ENCODE results near the gene MNX1. TPM values are rescaled to one million over a fixed set of nuclear protein-coding genes. Genes with fewer than 3 reads are reported as not detected.

The MNX1 gene
- polyA plus RNA-seq, 1 donor from 2014 or later, result not detected

GRCh38 chr7:157000741-157001653, 9.5 kb downstream of the MNX1 start:
- H2AFZ ChIP-seq (ENCODE audit: low read depth, low read length), result no peak overlapping the region
- no peaks in the 10 kb centered on the region for H3K9me2 ChIP-seq (ENCODE audit: insufficient read depth, low read length)
- H3F3A ChIP-seq (ENCODE audit: insufficient read depth, low read length, poor library complexity, severe bottlenecking), result no peaks in the 10 kb centered on the region
- H3K36me3 ChIP-seq (ENCODE audit: insufficient read depth, low read length), result no peaks in the 10 kb centered on the region
- no peak for TF ChIP-seq POLR2AphosphoS5 (IDR thresholded peaks at IDR 0.05)
- no peak for TF ChIP-seq RAD21 (conservative IDR thresholded peaks at IDR 0.05)
- TF ChIP-seq TAF1 (IDR thresholded peaks at IDR 0.05; ENCODE audit: low read depth), result no peak
- no peak for TF ChIP-seq SMC3 (conservative IDR thresholded peaks at IDR 0.05; ENCODE audit: poor library complexity)
- no peak for TF ChIP-seq CTCF (IDR thresholded peaks at IDR 0.05; ENCODE audit: poor library complexity, severe bottlenecking)
- TF ChIP-seq MXI1 (conservative IDR thresholded peaks at IDR 0.05; ENCODE audit: poor library complexity, severe bottlenecking), result no peak
- TF ChIP-seq REST (IDR thresholded peaks at IDR 0.05; ENCODE audit: borderline replicate concordance), result no peak
- TF ChIP-seq EZH2 (IDR thresholded peaks at IDR 0.05; ENCODE audit: borderline replicate concordance, insufficient read depth, low read length, poor library complexity, severe bottlenecking), result no peak
- TF ChIP-seq EP300 (conservative IDR thresholded peaks at IDR 0.05; ENCODE audit: poor library complexity, severe bottlenecking), result no peak
- no peaks in the 10 kb centered on the region for H4K20me1 ChIP-seq (ENCODE audit: insufficient read depth)
- no peak overlapping the region for H3K4me2 ChIP-seq (ENCODE audit: low read length)
- no peaks in the 10 kb centered on the region for H3K79me2 ChIP-seq (replicated peaks; ENCODE audit: insufficient read depth, low read length)
- no peaks in the 10 kb centered on the region for H3K9me3 ChIP-seq (ENCODE audit: low read length)
- H3K4me3 ChIP-seq (ENCODE audit: low read length), result no peak overlapping the region
- H3K27me3 ChIP-seq (ENCODE audit: insufficient read depth, low read depth, low read length), result peaks cover 95% of the 10 kb centered on the region
- H3K9ac ChIP-seq (ENCODE audit: low read length), result no peak overlapping the region
- no peak overlapping the region for H3K27ac ChIP-seq (ENCODE audit: low read length)

DNA sequence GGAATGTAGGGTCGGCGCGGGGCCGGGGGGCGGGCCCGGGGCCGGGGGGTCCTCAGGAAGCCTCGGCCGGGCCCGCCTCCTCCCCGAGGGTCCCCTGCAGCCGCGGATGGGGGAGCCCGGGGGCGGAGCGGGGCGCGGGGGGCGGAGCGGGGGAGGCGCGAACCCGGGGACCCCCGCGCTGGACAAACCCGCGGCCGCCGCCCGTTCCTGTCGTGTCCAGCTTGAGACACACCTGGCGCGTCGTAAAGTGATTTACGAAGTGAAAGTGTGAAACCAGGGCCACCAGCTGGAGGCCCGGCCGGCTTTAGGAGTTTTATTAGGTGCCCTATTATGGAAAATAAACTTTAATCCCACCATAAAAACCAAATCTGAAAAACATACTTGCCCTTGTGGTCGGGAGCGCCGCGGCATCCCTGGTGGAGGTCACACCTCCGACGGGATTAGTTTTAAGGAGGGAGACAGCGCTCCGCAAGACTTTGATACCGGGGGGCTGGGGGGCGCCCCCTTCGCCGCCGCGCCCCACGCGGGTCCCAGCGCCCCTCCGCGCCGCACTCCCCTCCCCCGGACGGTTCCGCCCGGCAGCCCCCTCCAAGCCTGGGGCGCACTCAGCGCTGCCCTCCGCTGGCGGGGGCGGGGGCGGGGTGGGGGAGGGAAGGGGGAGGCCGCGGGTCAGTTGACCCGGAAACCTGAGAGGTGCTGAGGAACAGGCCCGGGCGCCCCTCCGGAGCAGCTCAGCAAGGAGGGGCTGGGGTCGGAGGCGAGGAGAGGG, 10.3 kb downstream of the MNX1 start:
- no peak overlapping the region for H3K4me3 ChIP-seq (ENCODE audit: low read length)

More for the DNA sequence above, 10.3 kb downstream of the MNX1 start:
- TF ChIP-seq TAF1 (IDR thresholded peaks at IDR 0.05; ENCODE audit: low read depth) (no peak), EZH2 (IDR thresholded peaks at IDR 0.05; ENCODE audit: borderline replicate concordance, insufficient read depth, low read length, poor library complexity, severe bottlenecking) (no peak), CTCF (IDR thresholded peaks at IDR 0.05; ENCODE audit: poor library complexity, severe bottlenecking) (no peak), MXI1 (conservative IDR thresholded peaks at IDR 0.05; ENCODE audit: poor library complexity, severe bottlenecking) (no peak), POLR2AphosphoS5 (IDR thresholded peaks at IDR 0.05) (no peak), RAD21 (conservative IDR thresholded peaks at IDR 0.05) (no peak), REST (IDR thresholded peaks at IDR 0.05; ENCODE audit: borderline replicate concordance) (no peak), SMC3 (conservative IDR thresholded peaks at IDR 0.05; ENCODE audit: poor library complexity) (no peak), EP300 (conservative IDR thresholded peaks at IDR 0.05; ENCODE audit: poor library complexity, severe bottlenecking) (no peak)
- H3K79me2 ChIP-seq (replicated peaks; ENCODE audit: insufficient read depth, low read length), result no peaks in the 10 kb centered on the region
- no peak overlapping the region for H3K27ac ChIP-seq (ENCODE audit: low read length)
- no peaks in the 10 kb centered on the region for H4K20me1 ChIP-seq (ENCODE audit: insufficient read depth)
- H3K36me3 ChIP-seq (ENCODE audit: insufficient read depth, low read length), result no peaks in the 10 kb centered on the region
- H3K27me3 ChIP-seq (ENCODE audit: insufficient read depth, low read depth, low read length), result peaks cover 88% of the 10 kb centered on the region
- no peaks in the 10 kb centered on the region for H3K9me3 ChIP-seq (ENCODE audit: low read length)
- no peak overlapping the region for H2AFZ ChIP-seq (ENCODE audit: low read depth, low read length)
- no peaks in the 10 kb centered on the region for H3K9me2 ChIP-seq (ENCODE audit: insufficient read depth, low read length)
- H3K4me2 ChIP-seq (ENCODE audit: low read length), result no peak overlapping the region
- no peaks in the 10 kb centered on the region for H3F3A ChIP-seq (ENCODE audit: insufficient read depth, low read length, poor library complexity, severe bottlenecking)
- H3K9ac ChIP-seq (ENCODE audit: low read length), result no peak overlapping the region

Data from neural cell (in vitro differentiated cells).